Esophagus muscularis mucosa (tissue), 4 donors: ENCODE data around the gene TMEM144.

Source experiments
- EP300 ChIP-seq: sonication (generic); formaldehyde crosslinking; IDR thresholded peaks from one replicate; pipeline ENCODE4 v1.6.1; 2017; ENCODE audit warnings: antibody characterized with exemption
- POLR2A ChIP-seq: fragments of 450-650 bp; IDR thresholded peaks from one replicate; pipeline ENCODE4 v1.6.1; 2017; ENCODE audit warnings: antibody characterized with exemption, moderate library complexity, mild to moderate bottlenecking, low read depth
- POLR2AphosphoS5 ChIP-seq, 2 donors: sonication (generic); formaldehyde crosslinking; IDR thresholded peaks; one replicate each; pipeline ENCODE4 v1.6.1; 2017; ENCODE audit warnings: antibody characterized with exemption in 2 of 2
- TF ChIP-seq, protein P1 (sequence below), 3 experiments: fragments of 200-600 bp in 2 of 3; fragments of 450-650 bp in 1 of 3; sonication (generic) in 2 of 3; IDR thresholded peaks; one replicate each; pipeline ENCODE4 v1.5.1; 2017 to 2019; ENCODE audit warnings: antibody characterized with exemption in 3 of 3, mild to moderate bottlenecking in 2 of 3, moderate library complexity in 1 of 3

GRCh38 chr4:158193171-158193749, 17.0 kb upstream of the TMEM144 start:
- TF ChIP-seq, protein P1, sequence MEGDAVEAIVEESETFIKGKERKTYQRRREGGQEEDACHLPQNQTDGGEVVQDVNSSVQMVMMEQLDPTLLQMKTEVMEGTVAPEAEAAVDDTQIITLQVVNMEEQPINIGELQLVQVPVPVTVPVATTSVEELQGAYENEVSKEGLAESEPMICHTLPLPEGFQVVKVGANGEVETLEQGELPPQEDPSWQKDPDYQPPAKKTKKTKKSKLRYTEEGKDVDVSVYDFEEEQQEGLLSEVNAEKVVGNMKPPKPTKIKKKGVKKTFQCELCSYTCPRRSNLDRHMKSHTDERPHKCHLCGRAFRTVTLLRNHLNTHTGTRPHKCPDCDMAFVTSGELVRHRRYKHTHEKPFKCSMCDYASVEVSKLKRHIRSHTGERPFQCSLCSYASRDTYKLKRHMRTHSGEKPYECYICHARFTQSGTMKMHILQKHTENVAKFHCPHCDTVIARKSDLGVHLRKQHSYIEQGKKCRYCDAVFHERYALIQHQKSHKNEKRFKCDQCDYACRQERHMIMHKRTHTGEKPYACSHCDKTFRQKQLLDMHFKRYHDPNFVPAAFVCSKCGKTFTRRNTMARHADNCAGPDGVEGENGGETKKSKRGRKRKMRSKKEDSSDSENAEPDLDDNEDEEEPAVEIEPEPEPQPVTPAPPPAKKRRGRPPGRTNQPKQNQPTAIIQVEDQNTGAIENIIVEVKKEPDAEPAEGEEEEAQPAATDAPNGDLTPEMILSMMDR (IDR thresholded peaks at IDR 0.05): peak; percentile 50 to 66 (median 53)
- no peak for TF ChIP-seq POLR2AphosphoS5 (IDR thresholded peaks at IDR 0.05)
- TF ChIP-seq EP300: no peak
- TF ChIP-seq POLR2A: no peak
